MM.1S (cell line): ENCODE measurements around the gene LRRC4C.

Experiments
- EZH2 ChIP-seq: fragments of 300-600 bp; sonication (generic); optimal IDR thresholded peaks from 2 replicates; pipeline ENCODE3; 2017; ENCODE audit warnings: low read depth, mild to moderate bottlenecking, antibody characterized with exemption, low read length, mixed read lengths
- EZH2phosphoT487 ChIP-seq: fragments of 300-600 bp; sonication (generic); IDR thresholded peaks from 2 replicates; pipeline ENCODE4 v1.6.1; 2018; ENCODE audit warnings: antibody characterized with exemption, low read length
- TF ChIP-seq, protein P1 (sequence below): fragments of 300-600 bp; sonication (generic); IDR thresholded peaks from 2 replicates; pipeline ENCODE4 v1.5.1; 2016; ENCODE audit warnings: antibody characterized with exemption, low read length, mixed read lengths

DNA sequence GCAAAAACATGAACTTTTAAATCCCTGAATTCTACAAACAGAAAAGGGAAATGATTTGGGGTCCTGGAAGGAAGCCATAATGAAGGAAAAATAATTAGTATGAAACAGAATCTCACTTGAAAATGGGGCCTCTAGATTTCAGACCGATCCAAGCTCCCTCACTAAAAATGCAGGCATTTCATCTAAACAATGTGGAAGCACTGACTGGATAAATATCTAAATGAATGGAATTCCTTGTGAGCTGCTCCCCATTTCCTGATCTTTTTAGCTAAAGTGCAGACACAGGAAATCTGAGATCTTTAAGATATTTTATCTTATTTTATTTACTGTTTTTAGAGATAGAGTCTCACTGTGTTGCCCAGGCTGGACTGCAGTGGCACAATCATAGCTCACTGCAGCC is 1255.8 kb downstream of the LRRC4C start:
- TF ChIP-seq, protein P1, sequence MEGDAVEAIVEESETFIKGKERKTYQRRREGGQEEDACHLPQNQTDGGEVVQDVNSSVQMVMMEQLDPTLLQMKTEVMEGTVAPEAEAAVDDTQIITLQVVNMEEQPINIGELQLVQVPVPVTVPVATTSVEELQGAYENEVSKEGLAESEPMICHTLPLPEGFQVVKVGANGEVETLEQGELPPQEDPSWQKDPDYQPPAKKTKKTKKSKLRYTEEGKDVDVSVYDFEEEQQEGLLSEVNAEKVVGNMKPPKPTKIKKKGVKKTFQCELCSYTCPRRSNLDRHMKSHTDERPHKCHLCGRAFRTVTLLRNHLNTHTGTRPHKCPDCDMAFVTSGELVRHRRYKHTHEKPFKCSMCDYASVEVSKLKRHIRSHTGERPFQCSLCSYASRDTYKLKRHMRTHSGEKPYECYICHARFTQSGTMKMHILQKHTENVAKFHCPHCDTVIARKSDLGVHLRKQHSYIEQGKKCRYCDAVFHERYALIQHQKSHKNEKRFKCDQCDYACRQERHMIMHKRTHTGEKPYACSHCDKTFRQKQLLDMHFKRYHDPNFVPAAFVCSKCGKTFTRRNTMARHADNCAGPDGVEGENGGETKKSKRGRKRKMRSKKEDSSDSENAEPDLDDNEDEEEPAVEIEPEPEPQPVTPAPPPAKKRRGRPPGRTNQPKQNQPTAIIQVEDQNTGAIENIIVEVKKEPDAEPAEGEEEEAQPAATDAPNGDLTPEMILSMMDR: no peak
- TF ChIP-seq EZH2phosphoT487: no peak
- no peak for TF ChIP-seq EZH2
